BE2C (cell line): ENCODE measurements around the gene NTRK2.

Experiments used
- DNase-seq: peaks from one replicate; pipeline ENCODE4 v3.0.0-alpha.2; 2020
- H3K27me3 ChIP-seq: fragments of 250-450 bp; sonication (Bioruptor Pico); 2 replicates; pipeline ENCODE4 v1.5.1; 2020; ENCODE audit warnings: mild to moderate bottlenecking
- H3K36me3 ChIP-seq: fragments of 250-450 bp; sonication (Bioruptor Pico); 2 replicates; pipeline ENCODE4 v1.5.1; 2020; ENCODE audit warnings: mild to moderate bottlenecking
- H3K4me1 ChIP-seq: fragments of 250-450 bp; sonication (Bioruptor Pico); 2 replicates; pipeline ENCODE4 v1.5.1; 2020
- H3K4me3 ChIP-seq: 2 replicates; pipeline ENCODE4 v1.5.1; 2011; ENCODE audit warnings: low read depth, low read length
- H3K9me3 ChIP-seq: fragments of 250-450 bp; sonication (Bioruptor Pico); 2 replicates; pipeline ENCODE4 v1.5.1; 2020
- CTCF ChIP-seq: IDR thresholded peaks from 2 replicates; pipeline ENCODE4 v1.5.1; 2012; ENCODE audit warnings: mild to moderate bottlenecking, low read depth, low read length

The NTRK2 gene

GRCh38 chr9:84925225-84925872, 255.8 kb downstream of the NTRK2 start:
- no peak for DNase-seq
- Histone ChIP-seq H3K36me3 (no peaks in the 10 kb centered on the region), H3K9me3 (no peaks in the 10 kb centered on the region), H3K4me3 (no peak overlapping the region), H3K4me1 (no peaks in the 10 kb centered on the region), H3K27me3 (no peaks in the 10 kb centered on the region)
- TF ChIP-seq CTCF, result no peak

GRCh38 chr9:84926793-84927192, 257.3 kb downstream of the NTRK2 start:
- Histone ChIP-seq H3K36me3 (no peaks in the 10 kb centered on the region), H3K4me3 (no peak overlapping the region), H3K4me1 (no peaks in the 10 kb centered on the region), H3K9me3 (no peaks in the 10 kb centered on the region), H3K27me3 (no peaks in the 10 kb centered on the region)
- no peak for DNase-seq
- TF ChIP-seq CTCF, result no peak

GRCh38 chr9:84928419-84928818, 258.9 kb downstream of the NTRK2 start:
- no peak for TF ChIP-seq CTCF

DNA sequence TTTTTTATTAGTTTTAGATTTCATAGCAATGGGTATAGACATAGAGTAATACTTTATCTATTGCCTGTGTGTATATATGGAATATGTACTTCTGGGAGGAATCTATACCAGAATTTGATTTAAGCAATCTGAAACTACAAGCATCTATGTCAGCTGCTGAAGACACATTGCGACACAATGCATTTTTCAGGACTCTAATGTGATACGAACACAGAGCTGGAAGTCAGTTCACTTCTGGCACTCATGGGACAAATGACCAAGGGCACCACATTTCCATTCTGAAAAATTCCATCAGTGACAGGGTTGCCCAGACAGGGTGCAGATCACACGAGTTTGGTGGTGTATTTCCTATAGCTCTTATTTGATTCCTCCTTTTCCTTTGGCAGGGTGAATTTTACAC, 259.5 kb downstream of the NTRK2 start:
- no peaks in the 10 kb centered on the region for H3K4me1 ChIP-seq
- TF ChIP-seq CTCF, result no peak
- DNase-seq, result no peak

More at GRCh38 chr9:84928419-84928818, 258.9 kb downstream of the NTRK2 start:
- H3K27me3 ChIP-seq, result no peaks in the 10 kb centered on the region
- no peaks in the 10 kb centered on the region for H3K36me3 ChIP-seq
- no peak for DNase-seq
- H3K4me3 ChIP-seq, result no peak overlapping the region
- no peaks in the 10 kb centered on the region for H3K9me3 ChIP-seq
- H3K4me1 ChIP-seq, result no peaks in the 10 kb centered on the region

DNA sequence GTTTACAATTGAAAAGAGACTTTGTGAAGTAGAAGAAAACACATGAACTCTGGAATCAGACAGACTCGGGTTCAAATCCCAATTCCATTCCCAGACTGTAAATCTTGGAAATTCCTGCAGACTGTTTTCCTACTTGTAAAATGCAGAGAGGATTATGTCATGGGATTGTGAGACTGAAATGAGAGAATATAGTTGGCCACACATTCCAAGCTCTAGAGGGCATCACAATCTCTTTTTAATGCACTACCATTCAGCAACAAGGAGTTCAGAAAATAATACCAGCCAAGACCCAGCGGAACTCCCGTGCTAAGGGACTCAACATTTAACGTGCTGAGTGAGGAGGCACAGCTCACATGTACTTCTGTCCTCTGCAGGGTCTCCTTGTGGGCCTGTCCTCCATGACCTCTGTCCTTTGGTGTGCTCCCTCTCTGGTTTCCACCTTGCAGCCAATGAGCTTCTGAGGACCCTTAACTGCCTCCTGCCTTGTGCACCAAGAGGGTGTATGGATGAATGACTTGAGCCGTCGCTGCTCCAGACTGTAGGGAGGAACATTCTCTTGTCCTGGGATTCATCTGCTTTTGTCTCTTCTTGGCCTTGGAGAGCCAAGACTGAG, 263.5 kb downstream of the NTRK2 start:
- Histone ChIP-seq H3K36me3 (no peaks in the 10 kb centered on the region), H3K4me1 (no peaks in the 10 kb centered on the region), H3K9me3 (no peaks in the 10 kb centered on the region), H3K4me3 (no peak overlapping the region), H3K27me3 (no peaks in the 10 kb centered on the region)
- TF ChIP-seq CTCF, result no peak
- DNase-seq, result no peak

More for the DNA sequence above, 259.5 kb downstream of the NTRK2 start:
- Histone ChIP-seq H3K27me3 (no peaks in the 10 kb centered on the region), H3K4me3 (no peak overlapping the region), H3K36me3 (no peaks in the 10 kb centered on the region), H3K9me3 (no peaks in the 10 kb centered on the region)

DNA sequence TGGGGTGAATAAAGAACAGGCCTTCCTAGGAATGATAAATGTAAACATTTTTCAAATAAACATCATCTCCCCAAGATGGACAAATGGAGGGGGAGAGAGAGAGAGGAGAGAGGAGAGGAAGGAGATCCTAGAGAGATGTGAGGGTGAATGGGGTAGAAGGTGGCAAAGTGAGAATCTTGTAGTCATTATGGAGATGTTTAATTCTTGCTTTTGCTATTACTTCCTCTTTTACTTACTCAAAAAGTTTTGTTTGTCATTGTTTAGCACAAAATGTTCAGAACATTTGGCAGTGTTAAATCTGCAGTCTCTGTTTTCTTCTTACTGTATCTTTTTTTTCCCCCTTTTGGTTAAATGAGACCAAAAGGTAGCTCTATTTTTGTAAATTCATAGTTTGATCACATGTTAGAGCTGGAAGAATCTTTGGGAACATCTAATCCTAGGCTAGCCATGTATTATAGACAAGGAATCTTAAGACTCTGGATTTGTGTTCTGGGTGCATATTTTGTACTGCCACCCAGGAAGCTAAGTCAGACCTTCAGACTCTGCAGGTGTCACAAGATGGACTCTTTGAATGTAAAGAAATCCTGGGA, 266.1 kb downstream of the NTRK2 start:
- DNase-seq, result no peak
- Histone ChIP-seq H3K4me3 (no peak overlapping the region), H3K27me3 (no peaks in the 10 kb centered on the region), H3K36me3 (no peaks in the 10 kb centered on the region), H3K4me1 (no peaks in the 10 kb centered on the region), H3K9me3 (no peaks in the 10 kb centered on the region)
- no peak for TF ChIP-seq CTCF
